B cell (primary cell): ENCODE data around the gene MOB3A. TPM values are rescaled to one million over a fixed set of nuclear protein-coding genes. Genes with fewer than 3 reads are reported as not detected.
A peak's percentile ranks its signal among the peaks of the same experiment; 100 is the strongest.

Experiments used
- ATAC-seq: fragments of 200-7000 bp; cut with Tn5 transposase; one replicate; pipeline ENCODE4 v1.10.0; 2021; ENCODE audit warnings: low read depth, mild to moderate bottlenecking, moderate number of reproducible peaks, moderate library complexity
- CTCF ChIA-PET: fragments of 350-600 bp; sonication (Branson Sonifier 250); formaldehyde crosslinking; loops from one replicate; lab custom pipeline; 2021; ENCODE audit warnings: antibody characterized with exemption, inconsistent platforms; lab: Charles Lee
- POLR2A ChIA-PET: fragments of 350-600 bp; sonication (Branson Sonifier 250); formaldehyde crosslinking; loops from one replicate; lab custom pipeline; 2021; ENCODE audit warnings: antibody characterized with exemption; lab: Charles Lee
- DNase-seq: peaks from one replicate; pipeline ENCODE4 v3.0.0; 2013
- H2AFZ ChIP-seq: 2 replicates; pipeline ENCODE4 v1.6.1; 2012; ENCODE audit warnings: mild to moderate bottlenecking, low read depth, low read length; ENCODE audit not compliant: insufficient read depth, poor library complexity, severe bottlenecking
- H3K27ac ChIP-seq, 2 donors: 1 replicate in 1 of 2; 2 replicates in 1 of 2; pipeline ENCODE4 v1.5.1; 2012 to 2013; ENCODE audit warnings: low read length in 2 of 2, mild to moderate bottlenecking in 2 of 2, moderate library complexity in 1 of 2
- H3K27me3 ChIP-seq, 4 experiments: fragments of 200-600 bp in 1 of 4; sonication (generic) in 1 of 4; replicated peaks in 1 of 4; 1 replicate in 2 of 4; 2 replicates in 2 of 4; pipeline versions ENCODE4 v1.6.1 to v1.7.0; 2013 to 2016; ENCODE audit warnings: low read length in 3 of 4, mild to moderate bottlenecking in 2 of 4, mixed read lengths in 1 of 4, moderate library complexity in 1 of 4; ENCODE audit not compliant: insufficient read depth in 4 of 4, control insufficient read depth in 3 of 4; ENCODE audit errors: control extremely low read depth in 1 of 4
- H3K36me3 ChIP-seq, 2 experiments: replicated peaks in 1 of 2; 1 replicate in 1 of 2; 2 replicates in 1 of 2; pipeline versions ENCODE4 v1.6.1 to v1.7.1; 2013; ENCODE audit warnings: low read length in 1 of 2; ENCODE audit not compliant: insufficient read depth in 2 of 2, control insufficient read depth in 1 of 2; ENCODE audit errors: control extremely low read depth in 1 of 2, extremely low read depth in 1 of 2
- H3K4me1 ChIP-seq, 2 donors: fragments of 200-600 bp in 1 of 2; sonication (generic) in 1 of 2; 1 replicate in 1 of 2; 2 replicates in 1 of 2; pipeline versions ENCODE4 v1.5.1 to v1.6.1; 2013 to 2017; ENCODE audit warnings: low read length in 2 of 2; ENCODE audit not compliant: control insufficient read depth in 2 of 2, insufficient read depth in 2 of 2
- H3K4me2 ChIP-seq: replicated peaks from 2 replicates; pipeline ENCODE3; 2012; ENCODE audit warnings: mild to moderate bottlenecking, low read depth, low read length; ENCODE audit not compliant: poor library complexity, severe bottlenecking
- H3K4me3 ChIP-seq, 5 experiments: fragments of 200-600 bp in 1 of 5; sonication (generic) in 1 of 5; 1 replicate in 3 of 5; 2 replicates in 2 of 5; pipeline versions ENCODE4 v1.5.1 to v1.7.0; 2011 to 2016; ENCODE audit warnings: low read length in 4 of 5, mild to moderate bottlenecking in 4 of 5, low read depth in 2 of 5, control low read depth in 1 of 5, moderate library complexity in 1 of 5; ENCODE audit not compliant: insufficient read depth in 1 of 5; ENCODE audit errors: control extremely low read depth in 1 of 5, extremely low read depth in 1 of 5
- H3K79me2 ChIP-seq: fragments of 200-600 bp; sonication (generic); one replicate; pipeline ENCODE4 v1.6.0; 2016; ENCODE audit warnings: low read length; ENCODE audit not compliant: control insufficient read depth, insufficient read depth
- H3K9ac ChIP-seq: fragments of 200-600 bp; sonication (generic); 2 replicates; pipeline ENCODE4 v1.6.1; 2017; ENCODE audit warnings: mild to moderate bottlenecking, low read length, moderate library complexity
- H3K9me3 ChIP-seq, 3 donors: one replicate each; pipeline versions ENCODE4 v1.6.1 to v1.7.1; 2013; ENCODE audit warnings: low read length in 2 of 3; ENCODE audit not compliant: control insufficient read depth in 2 of 3, insufficient read depth in 1 of 3; ENCODE audit errors: control extremely low read depth in 1 of 3
- H4K20me1 ChIP-seq: 2 replicates; pipeline ENCODE4 v1.6.0; 2012; ENCODE audit warnings: mild to moderate bottlenecking, low read length; ENCODE audit not compliant: insufficient read depth, control insufficient read depth, poor library complexity, severe bottlenecking
- H3K27ac Mint-ChIP-seq: one replicate; pipeline ENCODE4 v1.8.0; 2021; ENCODE audit warnings: mixed read lengths
- H3K27me3 Mint-ChIP-seq: one replicate; pipeline ENCODE4 v1.8.0; 2021; ENCODE audit warnings: mixed read lengths
- H3K4me1 Mint-ChIP-seq: one replicate; pipeline ENCODE4 v1.8.0; 2021; ENCODE audit warnings: mixed read lengths
- H3K4me3 Mint-ChIP-seq: one replicate; pipeline ENCODE4 v1.8.0; 2021; ENCODE audit warnings: mixed read lengths
- H3K9me3 Mint-ChIP-seq: one replicate; pipeline ENCODE4 v1.8.0; 2022; ENCODE audit warnings: mixed read lengths; ENCODE audit not compliant: insufficient read depth
- EZH2 ChIP-seq: IDR thresholded peaks from 2 replicates; pipeline ENCODE4 v1.6.1; 2012; ENCODE audit warnings: borderline replicate concordance, low read depth, mild to moderate bottlenecking, moderate library complexity, low read length; ENCODE audit not compliant: insufficient read depth, poor library complexity, severe bottlenecking
- WGBS: methylation state at CpG from one replicate; pipeline ENCODE4 v1.1.5; 2013; ENCODE audit warnings: missing lambda C conversion rate; ENCODE audit not compliant: insufficient coverage; 5-methylcytosine and 5-hydroxymethylcytosine counted together
- intact Hi-C: fragments of 100-400 bp; cut with micrococcal nuclease; formaldehyde crosslinking; loops from one replicate; pipeline ENCODE4 v1.10.0; 2022
- polyA plus RNA-seq: library from polyadenylated mRNA; depleted of rRNA; stranded (reverse); fragments of >200 nt; gene quantifications from 2 replicates; pipeline ENCODE4 v1.2.3, GENCODE V29; 2012
- total RNA-seq, 2 donors: library from RNA; stranded (reverse); fragments of 120-200 nt in 1 of 2; gene quantifications; 1 replicate in 1 of 2; 2 replicates in 1 of 2; pipeline versions ENCODE4 v1.2.3 to v1.2.4, GENCODE V29; 2013 to 2022
- TF ChIP-seq, protein P1 (sequence below): fragments of 200-600 bp; IDR thresholded peaks from one replicate; pipeline ENCODE4 v1.8.0; 2022; ENCODE audit warnings: antibody characterized with exemption, mild to moderate bottlenecking

The MOB3A gene
- total and polyA plus RNA-seq, 2 donors (not counting 1 experiment from before 2014, with no cell fraction given), result 190 to 228 TPM

DNA sequence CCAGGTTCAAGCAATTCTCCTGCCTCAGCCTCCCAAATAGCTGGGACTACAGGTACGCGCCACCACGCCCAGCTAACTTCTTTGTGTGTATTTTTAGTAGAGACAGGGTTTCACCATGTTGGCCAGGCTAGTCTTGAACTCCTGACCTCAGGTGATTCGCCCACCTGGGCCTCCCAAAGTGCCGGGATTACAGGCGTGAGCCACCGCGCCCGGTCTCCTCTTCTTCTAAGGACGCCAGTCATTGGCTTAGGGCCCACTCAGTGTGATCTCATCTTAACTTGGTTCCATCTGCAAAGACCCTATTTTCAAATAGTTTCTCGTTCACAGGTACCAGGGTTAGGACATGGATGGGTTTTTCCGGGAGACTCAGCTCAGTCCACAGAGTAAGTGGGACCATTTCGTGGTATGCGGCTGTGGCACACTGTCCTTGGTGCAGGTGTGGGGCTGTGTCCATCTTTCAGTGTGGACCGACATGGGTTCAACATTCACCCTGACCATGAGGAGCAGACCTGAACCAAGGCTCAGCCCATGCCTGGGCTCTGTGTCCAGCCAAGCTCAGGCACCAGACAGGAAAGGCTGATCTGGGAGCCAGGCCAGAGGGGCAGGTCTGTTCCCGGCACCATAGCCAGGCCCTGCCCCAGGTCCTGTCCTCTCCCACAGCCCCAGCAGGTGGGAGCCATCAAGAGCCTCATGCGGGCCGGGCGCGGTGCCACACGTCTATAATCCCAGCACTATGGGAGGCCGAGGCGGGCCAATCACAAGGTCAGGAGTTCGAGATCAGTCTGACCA, 42.3 kb downstream of the MOB3A start:
- Histone ChIP-seq H3K27me3 (no peaks in the 10 kb centered on the region), H3K9me3 (peaks cover 0 to 3% (median 0%) of the 10 kb centered on the region in 3 donors), H3K79me2 (peaks cover 29% of the 10 kb centered on the region), H4K20me1 (peaks cover 20% of the 10 kb centered on the region), H3K36me3 (peaks cover 0 to 12% of the 10 kb centered on the region in 2 experiments), H3K9ac (no peak overlapping the region), H3K27ac (peak overlapping the region; percentile 99), H3K4me2 (peak overlapping the region; percentile 2), H3K4me1 (peaks cover 70 to 83% of the 10 kb centered on the region in 2 donors), H3K4me3 (no peak overlapping the region), H2AFZ (no peak overlapping the region)
- H3K9me3 Mint-ChIP-seq, result no peaks in the 10 kb centered on the region
- TF ChIP-seq, protein P1, sequence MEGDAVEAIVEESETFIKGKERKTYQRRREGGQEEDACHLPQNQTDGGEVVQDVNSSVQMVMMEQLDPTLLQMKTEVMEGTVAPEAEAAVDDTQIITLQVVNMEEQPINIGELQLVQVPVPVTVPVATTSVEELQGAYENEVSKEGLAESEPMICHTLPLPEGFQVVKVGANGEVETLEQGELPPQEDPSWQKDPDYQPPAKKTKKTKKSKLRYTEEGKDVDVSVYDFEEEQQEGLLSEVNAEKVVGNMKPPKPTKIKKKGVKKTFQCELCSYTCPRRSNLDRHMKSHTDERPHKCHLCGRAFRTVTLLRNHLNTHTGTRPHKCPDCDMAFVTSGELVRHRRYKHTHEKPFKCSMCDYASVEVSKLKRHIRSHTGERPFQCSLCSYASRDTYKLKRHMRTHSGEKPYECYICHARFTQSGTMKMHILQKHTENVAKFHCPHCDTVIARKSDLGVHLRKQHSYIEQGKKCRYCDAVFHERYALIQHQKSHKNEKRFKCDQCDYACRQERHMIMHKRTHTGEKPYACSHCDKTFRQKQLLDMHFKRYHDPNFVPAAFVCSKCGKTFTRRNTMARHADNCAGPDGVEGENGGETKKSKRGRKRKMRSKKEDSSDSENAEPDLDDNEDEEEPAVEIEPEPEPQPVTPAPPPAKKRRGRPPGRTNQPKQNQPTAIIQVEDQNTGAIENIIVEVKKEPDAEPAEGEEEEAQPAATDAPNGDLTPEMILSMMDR, result no peak
- no peak for TF ChIP-seq EZH2
- H3K4me1 Mint-ChIP-seq, result peaks cover 64% of the 10 kb centered on the region
- POLR2A ChIA-PET, result interaction anchor here (0.6 to 8.2 kb wide), 8 partner anchors 8 to 41 kb away, joined by 3 to 123 read pairs (median 23); partner anchors contain the start of genes IZUMO4 and MOB3A
- CTCF ChIA-PET, result interaction anchor here (0.8 to 2.9 kb wide), 3 partner anchors 32 to 207 kb away, joined by 3 to 51 read pairs (median 29); no protein-coding TSS in a partner anchor
- no peaks in the 10 kb centered on the region for H3K27me3 Mint-ChIP-seq
- intact Hi-C loops, result loop anchor here (2.0 kb wide), 1 partner anchor 15 kb away; no protein-coding TSS in a partner anchor
- no peak for DNase-seq
- H3K27ac Mint-ChIP-seq, result peak overlapping the region; percentile 75
- H3K4me3 Mint-ChIP-seq, result no peak overlapping the region
- no peak for ATAC-seq
- WGBS, result 93% methylated on average over 21 of the region's 24 CpGs
